Measurements from ENCODE around the gene TOLLIP. TPM values are rescaled to one million over a fixed set of nuclear protein-coding genes. Genes with fewer than 3 reads are reported as not detected.
"Not testable (repeated sequence)": the region's sequence is repeated elsewhere in the genome, so short reads cannot be mapped to it uniquely, and the experiment has no call there.

TOLLIP gene
- total RNA-seq (2014; rRNA removed; shearing (Covaris generic)), result 7.6 and 16.3 TPM in 2 replicates

- peak; percentile 95 for DNase-seq (ENCODE audit: low read depth)
These were observed at the start of gene TOLLIP for GRCh38 chr11:1309498-1310317. TOLLIP (minus strand) TSS chr11:1309632; CDS start chr11:1309498, 134 bp downstream.

GRCh38 chr11:1358931-1359330 lies 49.5 kb upstream of the TOLLIP start:
- not testable (repeated sequence) for DNase-seq (ENCODE audit: low read depth)

GRCh38 chr11:1358286-1358685 lies 48.9 kb upstream of the TOLLIP start:
- DNase-seq (ENCODE audit: low read depth), result no peak

- DNase-seq (ENCODE audit: low read depth), result no peak
These were observed 47.1 kb upstream of the TOLLIP start for GRCh38 chr11:1356478-1356960.

GRCh38 chr11:1356007-1356435 lies 46.6 kb upstream of the TOLLIP start:
- DNase-seq (ENCODE audit: low read depth), result no peak

GRCh38 chr11:1354125-1354938 lies 44.9 kb upstream of the TOLLIP start:
- no peak for DNase-seq (ENCODE audit: low read depth)

GRCh38 chr11:1353383-1354124 lies 44.1 kb upstream of the TOLLIP start:
- DNase-seq (ENCODE audit: low read depth), result no peak

GRCh38 chr11:1352696-1353382 lies 43.4 kb upstream of the TOLLIP start:
- no peak for DNase-seq (ENCODE audit: low read depth)

- DNase-seq (ENCODE audit: low read depth), result peak; percentile 58
These were observed 42.0 kb upstream of the TOLLIP start for GRCh38 chr11:1351278-1351937.

- no peak for DNase-seq (ENCODE audit: low read depth)
These were observed 40.8 kb upstream of the TOLLIP start for GRCh38 chr11:1350086-1350725.

- no peak for DNase-seq (ENCODE audit: low read depth)
These were observed 40.1 kb upstream of the TOLLIP start for GRCh38 chr11:1349327-1350041.

GRCh38 chr11:1348796-1349326 lies 39.4 kb upstream of the TOLLIP start:
- DNase-seq (ENCODE audit: low read depth), result no peak

GRCh38 chr11:1348146-1348795 lies 38.8 kb upstream of the TOLLIP start:
- no peak for DNase-seq (ENCODE audit: low read depth)

- DNase-seq (ENCODE audit: low read depth), result not testable (repeated sequence)
These were observed 38.1 kb upstream of the TOLLIP start for GRCh38 chr11:1347411-1347999.

- DNase-seq (ENCODE audit: low read depth), result no peak
These were observed 37.4 kb upstream of the TOLLIP start for GRCh38 chr11:1346669-1347390.

GRCh38 chr11:1345737-1346513 lies 36.5 kb upstream of the TOLLIP start:
- no peak for DNase-seq (ENCODE audit: low read depth)
